T1000 (cell line): Measurements from ENCODE around the gene DAPK1.
"Not testable (repeated sequence)": the region's sequence is repeated elsewhere in the genome, so short reads cannot be mapped to it uniquely, and the experiment has no call there.

Experiments used
- DNase-seq: peaks from one replicate; lab custom pipeline; 2025; ENCODE audit warnings: mixed read lengths; lab: John Stamatoyannopoulos, UW

The DAPK1 gene

GRCh38 chr9:87498046-87498810, 561 bp downstream of the DAPK1 start:
- DNase-seq: peak; percentile 17

GRCh38 chr9:87498811-87499360, 1.2 kb downstream of the DAPK1 start:
- no peak for DNase-seq

DNA sequence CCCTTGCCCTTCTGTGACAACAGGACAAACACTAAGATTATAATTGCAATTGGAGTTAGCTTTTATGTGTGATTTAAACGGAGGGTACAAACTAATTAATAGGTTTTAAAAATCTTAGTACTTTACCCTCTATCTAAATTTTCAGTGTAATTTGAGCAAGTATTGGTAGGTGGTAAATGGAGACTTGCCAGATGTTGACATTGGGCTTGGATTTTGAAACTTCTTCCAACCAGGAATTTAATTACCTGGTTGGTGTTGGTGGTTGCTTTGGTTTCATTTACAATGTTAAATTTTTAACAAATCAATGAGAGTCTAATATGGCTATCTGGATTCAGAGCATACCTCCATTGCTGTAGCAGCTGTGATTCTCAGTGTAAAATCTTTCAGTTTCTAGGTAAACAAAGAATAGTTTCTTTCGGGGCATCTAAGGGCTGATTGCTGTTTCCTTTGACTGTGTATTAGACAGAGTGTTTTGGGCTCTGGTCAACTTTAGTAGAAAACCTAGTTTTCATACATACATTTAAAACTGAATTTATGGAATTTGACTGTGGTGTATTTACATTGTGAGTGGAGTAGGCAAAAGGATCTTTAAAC, 1.9 kb downstream of the DAPK1 start:
- no peak for DNase-seq

- no peak for DNase-seq
Measured at GRCh38 chr9:87500491-87501270, 3.0 kb downstream of the DAPK1 start.

DNA sequence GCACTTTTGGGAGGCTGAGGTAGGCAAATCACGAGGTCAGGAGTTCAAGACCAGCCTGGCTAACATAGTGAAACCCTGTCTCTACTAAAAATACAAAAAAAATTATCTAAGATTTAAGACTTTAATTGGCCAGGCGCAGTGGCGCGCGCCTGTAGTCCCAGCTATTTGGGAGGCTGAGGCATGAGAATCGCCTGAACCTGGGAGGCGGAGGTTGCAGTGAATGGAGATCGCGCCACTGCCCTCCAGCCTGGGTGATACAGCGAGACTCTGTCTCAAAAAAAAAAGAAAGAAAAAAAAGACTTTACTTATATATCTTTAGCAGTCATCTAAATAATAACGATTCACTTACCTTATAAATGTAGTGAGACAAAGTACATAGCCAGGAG, 3.6 kb downstream of the DAPK1 start:
- not testable (repeated sequence) for DNase-seq

DNA sequence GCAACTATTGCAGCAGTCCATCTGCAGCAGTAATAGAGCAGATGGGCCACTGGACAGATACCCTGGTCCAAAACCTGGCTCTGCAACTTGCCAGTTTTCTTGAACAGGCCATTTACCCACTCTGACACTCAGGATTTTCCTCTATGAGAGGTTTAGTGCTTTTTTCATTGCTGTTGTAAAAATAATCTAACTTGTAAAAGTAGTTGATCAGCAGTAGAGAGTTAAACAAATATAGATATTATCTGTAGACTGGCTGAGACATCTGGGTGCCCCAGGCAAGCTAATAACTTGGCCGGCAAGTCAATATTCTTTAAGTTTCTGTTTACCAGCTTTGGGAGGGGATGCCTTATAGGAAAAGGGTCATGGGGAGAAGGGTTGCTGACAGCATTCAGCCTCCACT, 4.1 kb downstream of the DAPK1 start:
- no peak for DNase-seq

GRCh38 chr9:87502391-87503221, 4.9 kb downstream of the DAPK1 start:
- no peak for DNase-seq

DNA sequence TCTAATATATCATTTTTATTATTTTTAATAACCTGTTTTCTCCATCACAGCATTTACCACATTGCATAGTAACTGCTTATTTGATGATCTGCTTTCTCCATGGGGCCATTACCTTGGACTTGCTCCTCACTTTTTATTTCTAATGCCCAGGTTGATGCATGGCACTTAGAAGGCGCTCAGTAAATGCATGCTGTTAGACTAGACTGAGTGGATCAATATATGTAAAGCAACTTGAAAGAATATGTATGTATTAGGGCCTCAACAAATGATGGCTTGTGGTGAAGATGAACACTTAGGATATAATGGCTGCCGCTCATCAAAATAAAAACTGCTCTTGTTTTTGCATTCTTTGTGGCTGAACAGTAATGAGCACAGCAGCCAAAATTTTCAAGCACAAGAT, 5.8 kb downstream of the DAPK1 start:
- no peak for DNase-seq

DNA sequence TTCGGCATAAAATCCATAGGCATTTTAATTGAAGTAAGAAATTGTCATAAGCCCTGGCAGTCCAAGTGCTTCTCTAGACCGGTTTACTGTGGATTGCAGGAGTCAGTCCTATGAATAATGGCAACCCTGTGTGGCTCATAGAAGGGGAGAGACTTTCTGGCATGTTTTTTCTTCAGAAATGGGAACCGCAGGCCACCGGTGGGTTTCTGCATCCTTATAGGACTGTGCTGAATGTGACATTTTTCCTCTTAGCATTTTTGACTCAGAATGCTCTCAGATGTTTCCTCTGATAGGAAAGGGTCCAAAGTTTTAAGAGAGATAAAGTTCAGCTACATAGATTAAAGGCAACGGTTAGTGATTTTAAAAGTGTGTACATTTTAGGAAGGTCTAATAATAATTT, 6.3 kb downstream of the DAPK1 start:
- no peak for DNase-seq

GRCh38 chr9:87504938-87505337, 7.3 kb downstream of the DAPK1 start:
- no peak for DNase-seq

DNA sequence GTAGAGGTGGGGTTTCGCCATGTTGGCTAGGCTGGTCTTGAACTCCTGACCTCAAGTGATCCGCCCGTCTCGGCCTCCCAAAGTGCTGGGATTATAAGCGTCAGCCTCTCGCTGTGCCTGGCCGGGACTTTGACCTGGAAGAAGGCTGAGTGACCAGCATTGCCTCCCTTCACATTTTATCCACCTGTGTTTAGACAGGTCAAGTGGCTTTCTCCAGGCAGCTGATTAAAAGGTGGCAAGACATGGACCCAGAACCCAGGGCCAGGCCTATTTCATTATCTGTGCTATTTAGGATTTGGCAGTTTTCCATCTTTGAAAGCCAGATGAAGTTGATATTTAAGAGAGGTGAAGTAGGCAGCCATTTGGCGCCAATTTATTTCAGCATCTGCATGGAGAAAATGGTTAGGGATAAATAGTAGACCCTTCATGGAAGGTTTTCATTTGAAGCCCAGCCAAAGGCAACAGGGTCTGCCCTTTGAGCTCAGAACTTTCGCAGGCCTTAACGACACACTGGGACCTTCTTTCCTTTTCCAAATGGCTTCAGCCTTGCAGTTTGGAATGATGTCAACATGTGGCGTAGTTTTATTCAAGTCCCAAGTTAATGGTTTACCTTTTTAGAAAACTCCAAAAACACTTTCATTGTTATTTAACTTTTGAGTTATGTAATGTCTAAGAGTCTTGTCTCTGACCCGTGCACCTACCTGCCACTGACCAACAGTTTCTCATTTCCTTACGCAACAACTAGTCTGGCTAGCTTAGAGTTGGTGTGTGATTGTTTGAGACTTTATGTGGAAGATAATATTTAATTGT, 8.4 kb downstream of the DAPK1 start:
- DNase-seq: no peak

GRCh38 chr9:87507576-87507975, 9.9 kb downstream of the DAPK1 start:
- no peak for DNase-seq

DNA sequence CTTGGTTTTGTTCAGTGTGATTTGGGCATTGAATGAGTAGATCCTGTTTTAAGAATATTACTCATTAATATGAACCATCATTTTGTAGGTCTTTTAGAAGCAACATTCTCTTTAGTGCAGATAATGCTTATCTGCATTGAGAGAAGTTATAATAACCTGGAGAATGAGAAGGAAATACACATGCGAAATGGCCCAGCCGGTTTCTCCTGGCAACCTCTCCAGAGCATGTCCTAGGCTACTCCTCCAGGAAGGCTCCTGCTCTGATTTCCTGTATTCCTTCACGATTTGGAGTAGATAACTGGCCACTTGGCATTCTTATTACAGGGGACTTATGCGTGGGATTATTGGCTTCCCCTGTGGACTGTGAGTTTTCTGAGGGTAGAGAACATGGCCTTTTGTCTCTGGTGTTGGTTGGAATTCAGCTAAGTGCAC, 12.6 kb downstream of the DAPK1 start:
- DNase-seq: no peak

- no peak for DNase-seq
Measured at GRCh38 chr9:87512311-87512710, 14.6 kb downstream of the DAPK1 start.

DNA sequence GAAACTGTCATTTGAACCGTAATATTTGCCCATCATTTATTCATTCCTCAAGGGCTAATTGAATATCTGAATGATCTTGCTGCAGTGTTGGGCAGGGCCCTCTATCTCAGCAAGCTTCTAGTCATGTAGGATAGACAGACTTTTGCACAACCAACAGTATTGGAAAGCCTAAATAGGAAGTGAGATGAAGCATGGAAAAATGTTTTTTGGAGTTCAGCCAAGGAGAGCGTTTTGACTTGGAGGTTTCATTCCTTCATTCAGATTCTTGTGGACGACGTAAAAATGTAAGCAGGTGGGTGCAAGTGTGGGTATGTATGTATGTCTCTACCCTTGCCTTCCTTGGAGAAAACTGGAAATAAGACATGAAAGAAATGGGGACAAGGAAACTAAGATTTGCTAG, 15.5 kb downstream of the DAPK1 start:
- DNase-seq: no peak

- DNase-seq: no peak
Measured at GRCh38 chr9:87513880-87514535, 16.3 kb downstream of the DAPK1 start.

DNA sequence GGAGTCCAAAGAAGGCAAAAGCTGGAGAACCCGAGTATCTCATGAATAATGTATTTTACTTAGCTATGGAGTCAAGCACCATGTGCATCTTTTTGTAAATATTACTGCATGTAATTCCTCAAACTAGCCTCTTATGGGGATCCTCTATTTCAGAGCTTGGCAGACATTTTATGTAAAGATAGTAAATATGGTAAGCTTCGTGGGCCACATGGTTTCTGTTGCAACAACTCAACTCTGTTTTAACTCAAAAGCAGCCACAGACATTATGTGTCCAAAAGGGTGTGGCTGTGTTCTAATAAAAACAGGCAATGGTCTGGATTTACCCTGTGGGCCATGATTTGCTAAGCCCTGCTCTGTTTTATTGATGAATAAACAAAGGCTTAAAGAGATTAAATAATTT, 17.3 kb downstream of the DAPK1 start:
- no peak for DNase-seq

- DNase-seq: no peak
Measured at GRCh38 chr9:87515588-87516221, 18.0 kb downstream of the DAPK1 start.

DNA sequence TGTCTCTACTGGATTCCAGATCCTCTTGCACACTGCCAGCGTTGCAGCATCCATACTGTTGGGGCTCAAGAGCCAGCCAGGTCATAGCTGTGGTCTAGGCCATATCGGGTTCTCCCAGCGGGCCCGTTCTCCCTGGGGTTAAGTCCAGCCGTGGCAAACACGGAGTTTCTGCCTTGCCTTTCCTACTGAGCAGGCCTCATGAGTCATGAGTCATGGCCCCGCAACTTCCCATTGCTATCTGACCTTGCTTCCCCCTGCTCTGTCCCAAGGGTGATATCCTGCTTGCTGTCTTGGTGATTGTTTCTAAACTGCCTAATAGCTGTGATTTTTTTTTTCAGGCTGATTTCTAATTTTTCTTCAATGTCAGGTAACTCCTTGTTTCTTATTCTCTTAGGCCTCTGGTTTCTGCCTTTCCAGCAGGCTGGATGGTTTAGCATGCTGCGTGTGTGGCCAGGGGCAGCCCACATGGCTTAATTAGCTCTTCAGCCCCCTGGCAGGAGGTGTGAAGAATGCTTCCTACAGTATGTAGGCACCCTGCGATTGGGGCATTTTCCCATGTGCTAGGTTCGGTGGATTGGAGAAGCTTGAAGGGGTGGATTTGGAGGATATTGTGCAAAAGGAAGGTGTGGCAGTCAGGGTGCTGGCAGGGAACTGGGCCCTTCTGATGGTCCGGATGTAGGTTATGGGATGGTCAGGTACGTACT, 18.7 kb downstream of the DAPK1 start:
- DNase-seq: peak; percentile 45
